Measurements from ENCODE around the gene PGA4. TPM values are rescaled to one million over a fixed set of nuclear protein-coding genes. Genes with fewer than 3 reads are reported as not detected.

Gene PGA4
- total and polyA plus RNA-seq, 9 of the 15 experiments (the other 6 are each of a cell fraction or from before 2014, with no cell fraction given): not detected

- Histone ChIP-seq H3K79me2 (ENCODE audit: control insufficient read depth, insufficient read depth, low read length) (no peaks in the 10 kb centered on the region), H3K27ac (ENCODE audit: extremely low read depth, low read depth, low read length) (no peak overlapping the region), H3K9me3 (replicated peaks; ENCODE audit: control insufficient read depth, insufficient read depth, low read depth, low read length) (no peaks in the 10 kb centered on the region), H3K9ac (ENCODE audit: insufficient read depth in 1 of 2, low read depth in 2 of 2, low read length in 2 of 2) (no peak overlapping the region), H3K4me3 (no peak overlapping the region), H3K9me1 (ENCODE audit: control insufficient read depth, insufficient read depth, low read length) (no peaks in the 10 kb centered on the region), H3K36me3 (ENCODE audit: control insufficient read depth, insufficient read depth, low read length) (no peaks in the 10 kb centered on the region), H3K27me3 (ENCODE audit: control insufficient read depth in 2 of 2, insufficient read depth in 2 of 2, low read length in 2 of 2) (no peaks in the 10 kb centered on the region), H4K20me1 (replicated peaks; ENCODE audit: control insufficient read depth, insufficient read depth, low read length) (no peaks in the 10 kb centered on the region), H3K4me2 (ENCODE audit: insufficient read depth, low read length) (no peak overlapping the region), H2AFZ (ENCODE audit: low read depth, low read length) (no peak overlapping the region), H3K4me1 (replicated peaks in 1 of 2; ENCODE audit: control insufficient read depth in 2 of 2, insufficient read depth in 2 of 2, low read length in 2 of 2) (peaks cover 15 to 30% of the 10 kb centered on the region in 2 experiments; a peak in 4 of 5 replicates)
- ATAC-seq (no peak), FAIRE-seq (peak; percentile 15), DNase-seq (ENCODE audit: extremely low read depth in 1 of 4, low spot score in 3 of 4) (no peak)
- CTCF ChIA-PET (ENCODE audit: low intra/inter-chr PET ratio): no interaction called here
- in situ Hi-C loops (cut with MboI): no loop called here
- no TSS peak for BruUV-seq (replicated peaks)
- intact Hi-C loops (cut with micrococcal nuclease): no loop called here
- TF ChIP-seq LCOR (CRISPR knock-in tag; IDR thresholded peaks at IDR 0.05) (no peak), TEAD4 (IDR thresholded peaks at IDR 0.05; ENCODE audit: low read length) (no peak), TEAD4 (CRISPR knock-in tag; IDR thresholded peaks at IDR 0.05; ENCODE audit: borderline replicate concordance) (no peak), XRCC5 (IDR thresholded peaks at IDR 0.05; ENCODE audit: low read depth, low read length) (no peak), ZBTB40 (IDR thresholded peaks at IDR 0.05) (peak; percentile 58), ZBTB40 (CRISPR knock-in tag; IDR thresholded peaks at IDR 0.05) (no peak), HMG20B (CRISPR knock-in tag; IDR thresholded peaks at IDR 0.05) (no peak), ZNF121 (CRISPR knock-in tag; conservative IDR thresholded peaks at IDR 0.05) (0 out of 2 replicates have a peak, but pooled peaks have one; percentile 9), ZBED1 (IDR thresholded peaks at IDR 0.05) (no peak), GATA2 (CRISPR knock-in tag; IDR thresholded peaks at IDR 0.05) (no peak)
- 33% methylated on average over 6 of the region's 7 CpGs for WGBS (ENCODE audit: insufficient coverage, low coverage, missing lambda C conversion rate)
- POLR2A ChIA-PET: interaction anchor here (0.6 to 1.4 kb wide), 3 partner anchors 10 to 108 kb away, joined by 4 to 5 read pairs (median 5); no protein-coding TSS in a partner anchor
Measured at GRCh38 chr11:61270354-61271076, 48.4 kb downstream of the PGA4 start.

Data from K562 (cell line).